ENCODE measurements around the gene CNEP1R1.

DNA sequence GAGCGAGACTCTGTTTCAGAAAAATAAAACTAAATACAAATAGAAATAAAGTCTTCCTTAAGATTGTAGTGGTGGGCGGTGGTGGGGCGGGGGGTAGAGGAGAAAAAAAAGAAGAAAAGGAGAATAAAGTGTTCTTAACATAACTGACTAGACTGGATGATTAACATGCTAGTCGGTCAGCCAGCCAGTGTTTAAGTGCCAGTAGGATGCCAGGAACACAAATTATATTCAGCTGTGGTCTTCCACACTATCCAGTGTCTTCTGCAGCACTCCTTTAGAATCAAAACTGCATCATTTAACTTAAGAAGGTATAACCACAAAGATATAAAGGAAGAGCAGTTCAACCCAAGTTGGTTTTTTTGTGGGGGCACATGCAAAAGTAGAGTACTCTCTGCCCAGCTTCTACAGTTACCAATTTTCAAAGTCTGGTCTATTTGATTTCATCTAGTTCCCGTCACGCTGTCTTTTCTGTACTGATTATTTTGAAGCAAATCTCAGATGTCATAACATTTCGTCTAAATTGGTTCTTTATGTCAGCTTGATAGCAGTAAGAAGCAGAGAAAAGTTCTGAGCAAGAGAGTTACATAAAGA lies 56.5 kb downstream of the CNEP1R1 start:
- TF ChIP-seq POLR2A (IDR thresholded peaks at IDR 0.05): no peak
- TF ChIP-seq, protein P1, sequence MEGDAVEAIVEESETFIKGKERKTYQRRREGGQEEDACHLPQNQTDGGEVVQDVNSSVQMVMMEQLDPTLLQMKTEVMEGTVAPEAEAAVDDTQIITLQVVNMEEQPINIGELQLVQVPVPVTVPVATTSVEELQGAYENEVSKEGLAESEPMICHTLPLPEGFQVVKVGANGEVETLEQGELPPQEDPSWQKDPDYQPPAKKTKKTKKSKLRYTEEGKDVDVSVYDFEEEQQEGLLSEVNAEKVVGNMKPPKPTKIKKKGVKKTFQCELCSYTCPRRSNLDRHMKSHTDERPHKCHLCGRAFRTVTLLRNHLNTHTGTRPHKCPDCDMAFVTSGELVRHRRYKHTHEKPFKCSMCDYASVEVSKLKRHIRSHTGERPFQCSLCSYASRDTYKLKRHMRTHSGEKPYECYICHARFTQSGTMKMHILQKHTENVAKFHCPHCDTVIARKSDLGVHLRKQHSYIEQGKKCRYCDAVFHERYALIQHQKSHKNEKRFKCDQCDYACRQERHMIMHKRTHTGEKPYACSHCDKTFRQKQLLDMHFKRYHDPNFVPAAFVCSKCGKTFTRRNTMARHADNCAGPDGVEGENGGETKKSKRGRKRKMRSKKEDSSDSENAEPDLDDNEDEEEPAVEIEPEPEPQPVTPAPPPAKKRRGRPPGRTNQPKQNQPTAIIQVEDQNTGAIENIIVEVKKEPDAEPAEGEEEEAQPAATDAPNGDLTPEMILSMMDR (IDR thresholded peaks at IDR 0.05): no peak
